ENCODE measurements around the gene OTULIN.
A peak's percentile ranks its signal among the peaks of the same experiment; 100 is the strongest.

Gene OTULIN

GRCh38 chr5:14699807-14700400, 35.4 kb downstream of the OTULIN start:
- no peak for DNase-seq

DNA sequence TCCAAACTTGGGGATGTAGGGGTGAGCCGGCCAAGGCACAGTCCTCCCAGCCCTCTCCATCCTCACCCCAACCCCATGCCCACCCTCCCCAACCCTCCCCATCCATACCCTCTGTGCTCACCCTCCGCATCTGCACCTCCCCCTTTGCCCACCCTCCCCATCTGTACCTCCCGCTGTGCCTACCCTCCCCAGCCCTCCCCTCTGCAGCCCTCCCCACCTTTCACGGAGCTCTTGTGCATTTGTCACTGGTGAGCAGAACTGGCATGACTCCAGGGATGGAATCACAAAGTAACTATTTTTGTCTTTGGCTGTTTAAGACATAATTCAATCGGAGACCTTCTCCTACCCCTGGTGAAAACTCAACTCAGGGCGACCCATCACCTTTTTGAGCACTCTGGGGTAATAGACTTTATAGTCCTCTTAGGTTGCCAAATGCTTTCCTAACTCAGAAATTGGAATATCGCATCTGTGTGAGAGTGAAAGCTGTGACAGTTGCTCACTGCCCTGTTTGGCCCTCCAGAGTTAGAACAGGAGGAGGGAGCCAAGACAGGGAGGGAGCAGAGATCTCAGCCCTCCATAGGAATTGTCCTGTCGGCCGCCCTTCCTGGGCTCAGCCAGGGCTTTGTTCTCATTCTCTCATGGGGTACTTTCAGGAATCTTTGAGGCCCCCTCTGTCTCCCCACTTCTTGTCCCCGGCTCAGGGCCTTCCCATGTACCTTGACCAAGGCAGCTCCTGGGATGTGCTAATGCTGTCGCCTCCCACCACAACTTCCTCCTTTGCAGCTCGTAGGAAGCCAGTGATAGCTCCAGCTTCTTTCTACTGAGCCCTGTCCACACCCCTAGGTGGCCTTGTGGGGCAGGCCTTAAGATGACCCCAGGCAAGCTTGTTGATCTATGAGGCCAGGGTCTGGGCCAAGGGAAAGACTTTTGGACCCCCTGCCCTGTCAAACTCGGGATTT, 36.2 kb downstream of the OTULIN start:
- peak in 1 of 2 donors; percentile 11 for DNase-seq

DNA sequence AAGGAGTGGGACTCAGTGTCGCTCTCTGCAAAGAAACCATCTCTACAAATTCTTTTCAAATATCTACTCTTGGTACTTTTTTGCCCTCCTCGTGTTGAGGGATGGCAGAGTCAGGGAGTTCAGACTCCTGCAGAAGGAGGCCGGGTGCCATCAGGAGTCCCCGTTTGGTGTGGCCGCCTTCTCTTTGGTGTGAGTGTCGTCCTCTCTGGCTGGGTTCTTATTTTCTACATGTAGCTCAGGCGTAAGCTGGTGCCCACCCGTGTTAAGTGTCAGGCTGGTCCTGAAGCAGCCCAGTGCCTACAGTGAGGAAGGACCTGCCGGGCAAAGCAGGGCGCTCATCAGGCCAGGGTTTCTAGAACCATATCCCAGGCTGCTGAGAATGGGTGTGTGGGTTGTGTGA, 37.0 kb downstream of the OTULIN start:
- no peak for DNase-seq

DNA sequence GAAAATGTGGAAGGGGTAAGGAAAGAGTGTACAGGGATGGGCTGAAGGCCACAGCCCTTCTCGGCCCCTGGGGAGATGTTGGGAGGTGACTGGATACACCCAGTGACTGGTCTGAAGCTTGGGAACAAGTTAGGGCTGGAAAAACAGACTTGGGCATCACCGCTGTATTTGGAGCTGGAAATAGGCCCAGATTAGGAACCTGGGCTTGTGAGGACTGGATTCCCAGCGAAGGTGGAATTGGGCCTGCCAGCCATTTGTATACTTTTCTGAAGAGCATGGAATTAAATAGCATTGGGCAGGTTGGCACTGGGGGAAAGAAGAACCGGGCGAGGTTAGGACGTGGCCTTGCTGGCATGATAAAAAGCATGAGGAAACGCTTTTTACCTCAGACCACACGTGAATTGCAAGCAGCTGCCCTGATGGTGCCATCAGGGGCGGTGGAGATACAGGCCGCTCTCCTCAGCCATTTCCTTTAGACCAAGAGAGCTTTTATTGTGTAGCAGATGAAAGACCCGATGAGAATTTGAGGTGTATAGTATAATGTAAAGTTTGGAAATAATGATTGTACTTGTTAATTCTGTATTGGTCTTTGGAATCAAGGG, 37.8 kb downstream of the OTULIN start:
- no peak for DNase-seq

- DNase-seq: no peak
These were observed 41.0 kb downstream of the OTULIN start for GRCh38 chr5:14705556-14705955.

DNA sequence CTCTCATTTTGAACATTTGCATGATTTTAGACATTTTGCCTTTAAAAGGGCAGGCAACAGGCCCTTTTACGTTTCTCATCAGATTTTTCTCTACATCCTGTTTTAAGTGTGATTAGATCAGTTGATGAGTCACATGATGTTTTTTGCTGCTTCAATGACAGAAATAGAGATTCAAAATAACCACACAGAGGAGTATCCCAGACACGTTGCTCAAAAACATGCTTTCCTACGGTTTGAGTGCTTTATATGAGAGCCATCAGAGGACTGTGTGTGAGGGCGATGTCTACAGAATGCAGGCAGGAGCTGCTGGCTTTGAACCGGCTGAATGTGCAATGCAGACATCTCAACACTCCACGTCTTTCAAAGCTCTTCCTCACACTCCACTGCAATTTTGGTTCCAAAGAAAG, 42.1 kb downstream of the OTULIN start:
- DNase-seq: peak in 1 of 2 donors; percentile 80

DNA sequence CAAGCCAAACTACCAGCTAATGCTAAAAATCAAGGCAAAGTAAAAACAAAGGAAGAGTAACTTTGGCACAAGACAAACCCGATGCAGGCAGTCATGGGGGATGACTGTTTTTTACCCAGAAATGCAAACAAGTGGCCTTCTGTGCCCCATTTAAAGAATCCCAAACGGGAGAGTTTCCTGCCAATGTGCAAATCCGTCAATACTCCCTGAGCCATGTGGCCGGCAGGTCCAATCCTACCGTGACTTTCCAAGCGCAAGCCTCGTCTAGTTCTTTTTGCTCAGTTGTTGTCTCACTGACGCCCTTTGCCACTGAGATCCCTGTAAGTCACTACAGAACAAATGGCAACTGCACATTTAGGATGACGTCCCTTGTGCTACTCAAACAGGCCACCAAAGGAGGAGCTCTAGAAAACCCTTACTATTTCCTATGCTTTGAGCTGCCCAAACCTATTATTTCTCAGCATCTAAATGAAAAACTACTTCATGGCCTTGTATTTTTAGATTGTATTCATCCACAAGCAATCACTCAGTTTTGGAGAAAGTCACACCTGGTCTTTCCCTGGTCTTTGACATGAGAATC, 43.4 kb downstream of the OTULIN start:
- DNase-seq: no peak

DNA sequence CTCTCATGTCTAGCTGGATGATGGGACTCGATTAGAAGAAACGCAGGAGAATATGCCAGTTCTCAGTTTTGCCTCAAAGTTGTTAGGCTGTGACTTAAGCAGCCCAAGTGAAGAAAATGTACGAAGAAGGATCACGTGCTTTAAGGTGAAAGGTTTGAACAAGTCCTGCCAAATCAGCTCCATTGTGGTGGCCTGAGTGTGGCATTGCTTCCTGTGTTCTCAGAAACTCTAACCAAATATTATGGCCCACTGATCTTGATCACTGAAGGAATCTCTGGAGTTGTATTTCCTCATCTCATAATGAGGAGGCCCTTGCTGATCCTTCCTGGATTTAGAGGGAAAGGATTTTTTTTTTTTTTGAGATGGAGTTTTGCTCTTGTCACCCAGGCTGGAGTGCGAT, 44.0 kb downstream of the OTULIN start:
- DNase-seq: no peak

DNA sequence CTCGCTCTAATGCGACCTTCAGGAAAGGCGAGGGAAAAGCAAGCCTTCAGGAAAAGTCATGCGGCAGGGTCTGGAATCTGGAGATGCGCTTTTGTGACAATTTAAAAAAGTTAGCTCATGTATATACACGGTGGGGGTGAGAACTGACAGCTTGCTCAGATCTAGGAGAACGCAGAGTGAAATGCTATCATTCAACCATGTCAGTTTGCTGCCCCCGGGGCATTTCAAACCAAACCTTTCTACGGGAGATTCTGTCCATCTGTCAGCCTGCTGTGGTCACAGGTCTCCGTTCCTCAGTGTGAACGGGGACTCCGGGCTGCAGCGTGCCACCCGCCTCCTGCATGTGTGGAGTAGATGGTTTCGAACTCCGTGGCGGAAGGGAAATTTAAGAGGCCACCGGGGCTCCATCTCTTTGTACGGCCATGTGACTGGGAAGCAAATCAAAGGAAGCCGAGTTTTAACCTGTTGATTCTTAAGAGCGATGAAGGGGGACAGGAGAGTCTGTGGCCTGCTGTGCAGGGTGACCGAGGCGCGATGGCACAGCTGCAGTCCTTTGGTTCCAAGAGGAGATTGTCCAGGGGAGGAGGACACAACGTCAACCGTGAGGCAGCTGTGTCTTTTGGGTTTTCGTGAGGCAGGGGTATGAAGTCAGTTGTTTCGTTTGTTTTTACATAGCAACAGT, 45.9 kb downstream of the OTULIN start:
- DNase-seq: no peak

DNA sequence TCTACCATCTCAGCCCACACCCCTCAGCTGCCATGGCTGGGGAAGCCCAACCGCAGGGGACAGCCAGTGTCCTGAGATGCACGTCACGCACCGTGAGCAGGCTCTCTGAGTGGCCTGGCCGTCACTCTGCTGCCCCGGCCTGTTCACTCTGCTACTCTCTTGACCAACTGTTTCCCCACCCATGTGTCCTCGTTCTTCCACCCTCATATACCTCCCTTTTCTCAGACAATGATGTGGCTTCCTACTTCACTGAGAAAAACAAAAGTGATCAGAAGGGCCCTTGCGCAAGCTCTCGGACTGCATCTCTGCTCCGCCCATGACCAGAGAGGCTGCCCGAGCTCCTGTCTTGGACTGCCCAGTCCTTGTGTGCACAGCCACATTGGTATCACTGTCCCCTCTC, 47.6 kb downstream of the OTULIN start:
- DNase-seq: no peak

GRCh38 chr5:14712666-14713065, 48.1 kb downstream of the OTULIN start:
- DNase-seq: no peak

DNA sequence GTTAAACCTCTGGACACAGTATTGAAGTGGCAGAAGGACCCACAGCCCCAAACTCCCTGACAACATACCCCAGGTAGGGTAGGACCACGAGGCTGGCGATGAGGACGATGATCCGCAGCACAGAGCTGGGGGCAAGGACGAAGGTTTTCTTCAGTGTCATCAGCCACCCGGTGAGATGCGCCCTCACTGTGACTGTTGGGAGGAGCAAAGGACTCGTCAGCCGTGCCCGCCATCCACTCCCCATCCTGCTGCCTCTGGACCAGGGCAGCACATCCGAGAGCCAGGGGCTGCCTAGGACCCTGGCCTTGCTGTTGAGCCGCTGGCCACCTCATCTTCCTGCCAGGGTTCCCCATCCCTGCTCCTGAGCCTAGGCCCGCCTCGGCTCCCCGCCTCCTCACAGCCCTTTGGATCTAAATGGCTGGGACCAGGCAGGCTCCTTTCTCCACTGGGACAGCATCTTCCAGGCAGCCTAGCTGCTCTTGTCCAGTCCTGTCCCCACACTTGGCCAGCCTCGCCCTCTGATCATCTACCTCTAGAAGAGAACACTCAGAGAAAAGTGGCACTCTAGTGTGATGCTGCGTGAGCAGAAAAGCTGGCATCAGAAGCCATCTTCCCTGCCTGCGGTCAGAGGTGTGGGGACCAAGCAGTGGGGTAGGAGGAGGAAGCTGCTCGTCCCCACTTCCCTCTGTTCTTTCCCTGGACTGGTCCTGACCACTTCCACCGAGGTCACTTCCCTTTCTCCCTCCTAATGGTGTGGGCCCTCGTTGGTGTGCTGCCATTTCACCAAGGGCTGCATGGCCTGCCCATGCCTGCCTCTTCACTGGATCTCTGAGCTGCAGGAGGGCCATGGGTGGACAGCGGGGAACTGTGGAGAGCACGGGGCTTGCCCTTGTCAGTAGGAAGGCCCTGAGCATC, 49.2 kb downstream of the OTULIN start:
- DNase-seq: no peak

GRCh38 chr5:14714706-14715105, 50.2 kb downstream of the OTULIN start:
- no peak for DNase-seq

DNA sequence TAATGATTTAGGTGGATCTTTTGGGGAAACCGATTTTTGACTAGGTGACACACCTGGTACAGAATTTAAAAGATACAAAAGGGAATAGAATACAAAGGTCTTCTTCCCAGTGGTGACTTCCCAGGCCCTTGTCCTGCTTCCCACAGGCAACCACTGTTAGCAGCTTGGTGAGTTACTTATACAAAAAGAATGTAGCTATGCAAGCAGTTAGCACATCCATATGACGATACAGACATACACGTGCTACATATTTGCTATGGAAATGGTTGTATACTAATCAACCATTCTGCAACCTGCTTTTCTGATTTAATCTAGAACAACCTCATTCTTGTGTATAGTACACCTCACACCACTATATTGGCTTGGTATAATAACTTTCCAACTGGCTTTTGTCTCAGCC, 51.0 kb downstream of the OTULIN start:
- no peak for DNase-seq

GRCh38 chr5:14716755-14717752, 52.5 kb downstream of the OTULIN start:
- no peak for DNase-seq

DNA sequence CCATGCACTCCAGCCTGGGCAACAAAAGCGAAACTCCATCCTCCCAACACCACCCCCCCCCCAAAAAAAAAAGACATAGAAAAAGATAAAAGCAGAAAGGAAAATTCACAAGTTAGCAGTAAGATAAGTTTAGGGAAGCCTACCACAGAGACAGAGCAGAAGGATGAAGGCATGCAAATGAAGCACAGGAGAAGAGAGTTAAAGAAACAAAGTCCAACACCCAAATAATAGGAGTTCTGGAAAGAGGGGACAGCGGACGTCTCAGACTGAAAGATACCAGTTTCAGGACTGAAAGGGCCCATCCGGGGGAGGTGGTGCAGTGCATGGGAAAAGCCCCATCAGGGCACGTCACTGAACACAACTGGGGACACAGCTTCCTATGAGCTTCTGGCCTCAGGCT, 54.3 kb downstream of the OTULIN start:
- DNase-seq: no peak

- DNase-seq: no peak
These were observed 55.9 kb downstream of the OTULIN start for GRCh38 chr5:14720236-14720923.

DNA sequence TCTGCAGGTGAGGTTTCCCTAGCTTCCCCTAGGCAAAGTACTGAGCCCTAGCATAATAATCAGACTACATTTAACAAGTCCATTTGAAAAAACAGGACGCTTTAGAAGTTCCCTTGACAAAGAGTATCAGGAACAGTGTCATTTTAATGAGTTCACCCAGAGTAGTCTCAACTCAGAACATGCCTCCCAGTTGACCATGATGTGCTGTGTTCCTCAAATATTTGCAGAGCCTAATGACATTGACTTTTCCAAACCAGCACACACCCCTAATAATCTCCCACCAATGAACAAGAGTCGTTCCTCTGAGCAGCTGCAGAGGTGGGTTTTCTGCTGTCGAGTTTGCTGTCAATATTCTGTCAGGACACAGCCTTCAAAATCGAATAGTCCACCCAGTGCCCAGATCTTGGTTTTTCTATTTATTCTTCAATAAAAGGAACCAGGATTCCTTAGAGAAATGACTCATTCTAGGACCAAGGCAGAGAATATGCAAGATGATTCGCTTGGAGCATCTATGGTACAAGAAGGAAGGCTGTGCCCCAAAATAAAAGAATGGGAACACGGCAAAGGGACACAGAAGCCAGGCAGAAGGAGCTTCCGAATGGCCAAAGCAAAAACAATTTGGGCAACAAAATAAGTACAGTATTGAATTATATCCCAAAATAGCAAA, 57.6 kb downstream of the OTULIN start:
- no peak for DNase-seq

- DNase-seq: no peak
These were observed 58.4 kb downstream of the OTULIN start for GRCh38 chr5:14722923-14723322.

Data from bone marrow (tissue), 2 donors.